ENCODE results near the gene VASN.

- TF ChIP-seq CTCF (IDR thresholded peaks at IDR 0.05; ENCODE audit: low read length): no peak
- no peak for TF ChIP-seq EZH2 (IDR thresholded peaks at IDR 0.05; ENCODE audit: borderline replicate concordance, low read length)
Measured at GRCh38 chr16:4399001-4399730, 27.5 kb downstream of the VASN start.
